G401.6 (cell line): Measurements from ENCODE around the gene C22orf15.
"Not testable (repeated sequence)": the region's sequence is repeated elsewhere in the genome, so short reads cannot be mapped to it uniquely, and the experiment has no call there.

ENCODE experiments used
- FAIRE-seq: peaks from 2 replicates; lab custom pipeline; 2012; peaks lifted over from hg19 to GRCh38; lab: Jason Lieb, UNC

C22orf15 gene

GRCh38 chr22:23762842-23763578 lies at the start of gene C22orf15:
Gene C22orf15, plus strand, starts transcription at chr22:23762990. Its CDS starts 317 bp downstream, at chr22:23763307.
- no peak for FAIRE-seq

GRCh38 chr22:23713696-23714595 lies 48.8 kb upstream of the C22orf15 start:
- no peak for FAIRE-seq

- FAIRE-seq, result no peak
Measured at GRCh38 chr22:23714596-23715578, 47.9 kb upstream of the C22orf15 start.

GRCh38 chr22:23715806-23716375 lies 46.9 kb upstream of the C22orf15 start:
- no peak for FAIRE-seq

GRCh38 chr22:23716811-23717801 lies 45.7 kb upstream of the C22orf15 start:
- no peak for FAIRE-seq

GRCh38 chr22:23718371-23719165 lies 44.2 kb upstream of the C22orf15 start:
- no peak for FAIRE-seq

- FAIRE-seq, result no peak
Measured at GRCh38 chr22:23720855-23721254, 41.9 kb upstream of the C22orf15 start.

- no peak for FAIRE-seq
Measured at GRCh38 chr22:23722160-23722559, 40.6 kb upstream of the C22orf15 start.

GRCh38 chr22:23722724-23723123 lies 40.1 kb upstream of the C22orf15 start:
- FAIRE-seq, result no peak

GRCh38 chr22:23728108-23728507 lies 34.7 kb upstream of the C22orf15 start:
- not testable (repeated sequence) for FAIRE-seq

GRCh38 chr22:23737696-23738095 lies 25.1 kb upstream of the C22orf15 start:
- no peak for FAIRE-seq

GRCh38 chr22:23742505-23743264 lies 20.1 kb upstream of the C22orf15 start:
- FAIRE-seq, result no peak

- FAIRE-seq, result no peak
Measured at GRCh38 chr22:23743303-23743705, 19.5 kb upstream of the C22orf15 start.

GRCh38 chr22:23744001-23744400 lies 18.8 kb upstream of the C22orf15 start:
- FAIRE-seq, result no peak

- FAIRE-seq, result no peak
Measured at GRCh38 chr22:23744485-23744884, 18.3 kb upstream of the C22orf15 start.

GRCh38 chr22:23745791-23746190 lies 17.0 kb upstream of the C22orf15 start:
- FAIRE-seq, result no peak

- no peak for FAIRE-seq
Measured at GRCh38 chr22:23749841-23750301, 12.9 kb upstream of the C22orf15 start.

- FAIRE-seq, result no peak
Measured at GRCh38 chr22:23750367-23750713, 12.4 kb upstream of the C22orf15 start.
